ENCODE measurements around the gene ILF3. TPM values are rescaled to one million over a fixed set of nuclear protein-coding genes. Genes with fewer than 3 reads are reported as not detected.
A peak's percentile ranks its signal among the peaks of the same experiment; 100 is the strongest.

ILF3 gene
- total and polyA plus RNA-seq, 10 donors: 82.9 to 264 (median 160) TPM

- intact Hi-C loops (cut with DNase I; ENCODE audit: low total_unique reads): no loop called here
- WGBS, 5 donors: 93 to 98% (median 96%) methylated on average over 13 of the region's 13 CpGs
- Histone ChIP-seq H3K27me3 (replicated peaks in 1 of 7) (no peaks in the 10 kb centered on the region), H3K27ac (no peak overlapping the region), H3K9me3 (no peaks in the 10 kb centered on the region), H3K4me1 (peaks cover 0 to 5% (median 0%) of the 10 kb centered on the region in 6 donors), H3K4me3 (no peak overlapping the region), H3K36me3 (peaks cover 19 to 100% (median 84%) of the 10 kb centered on the region in 6 donors)
- TF ChIP-seq POLR2AphosphoS5 (IDR thresholded peaks at IDR 0.05): peak in 2 of 3 donors; percentile 9 to 17
- no peak for TF ChIP-seq CTCF (IDR thresholded peaks at IDR 0.05 in 8 of 11, conservative IDR thresholded peaks at IDR 0.05 in 3 of 11)
- DNase-seq: no peak
Observed at GRCh38 chr19:10677751-10678150, 23.6 kb downstream of the ILF3 start.

- intact Hi-C loops (cut with DNase I; ENCODE audit: low total_unique reads): no loop called here
- WGBS, 5 donors: 93 to 96% (median 94%) methylated on average over 6 to 12 of the region's 12 CpGs
- H3K4me1 ChIP-seq: no peaks in the 10 kb centered on the region
Observed at GRCh38 chr19:10678813-10679212, 24.7 kb downstream of the ILF3 start.

GRCh38 chr19:10679743-10680142 lies 25.6 kb downstream of the ILF3 start:
- intact Hi-C loops (cut with DNase I; ENCODE audit: low total_unique reads): no loop called here
- Histone ChIP-seq H3K9me3 (no peaks in the 10 kb centered on the region), H3K27ac (no peak overlapping the region), H3K36me3 (peaks cover 24 to 100% (median 89%) of the 10 kb centered on the region in 6 donors), H3K4me1 (no peaks in the 10 kb centered on the region), H3K27me3 (replicated peaks in 1 of 7) (no peaks in the 10 kb centered on the region), H3K4me3 (no peak overlapping the region)
- WGBS, 5 donors: 89 to 98% (median 96%) methylated on average over 18 of the region's 18 CpGs
- DNase-seq: no peak
- TF ChIP-seq POLR2A (IDR thresholded peaks at IDR 0.05): no peak
- TF ChIP-seq POLR2AphosphoS5 (IDR thresholded peaks at IDR 0.05): peak in 1 of 3 donors; percentile 44

More at GRCh38 chr19:10678813-10679212, 24.7 kb downstream of the ILF3 start:
- Histone ChIP-seq H3K27ac (no peak overlapping the region), H3K27me3 (replicated peaks in 1 of 7) (no peaks in the 10 kb centered on the region), H3K9me3 (no peaks in the 10 kb centered on the region), H3K36me3 (peaks cover 22 to 100% (median 84%) of the 10 kb centered on the region in 6 donors), H3K4me3 (no peak overlapping the region)
- no peak for DNase-seq
- no peak for TF ChIP-seq POLR2AphosphoS5 (IDR thresholded peaks at IDR 0.05)
- no peak for TF ChIP-seq POLR2A (IDR thresholded peaks at IDR 0.05)
- TF ChIP-seq CTCF (IDR thresholded peaks at IDR 0.05 in 8 of 11, conservative IDR thresholded peaks at IDR 0.05 in 3 of 11): no peak

- WGBS, 5 donors: 94 to 99% (median 96%) methylated on average over 14 to 15 of the region's 15 CpGs
- no peaks in the 10 kb centered on the region for H3K27me3 ChIP-seq (replicated peaks in 1 of 7)
- no peaks in the 10 kb centered on the region for H3K4me1 ChIP-seq
- DNase-seq: no peak
- intact Hi-C loops (cut with DNase I; ENCODE audit: low total_unique reads): no loop called here
- H3K36me3 ChIP-seq: peaks cover 24 to 100% (median 93%) of the 10 kb centered on the region in 6 donors
- no peak overlapping the region for H3K27ac ChIP-seq
- TF ChIP-seq POLR2AphosphoS5 (IDR thresholded peaks at IDR 0.05): peak in 1 of 3 donors; percentile 36
- TF ChIP-seq CTCF (IDR thresholded peaks at IDR 0.05 in 8 of 11, conservative IDR thresholded peaks at IDR 0.05 in 3 of 11): no peak
- TF ChIP-seq POLR2A (IDR thresholded peaks at IDR 0.05): no peak
- no peak overlapping the region for H3K4me3 ChIP-seq
- no peaks in the 10 kb centered on the region for H3K9me3 ChIP-seq
Observed at GRCh38 chr19:10680545-10681135, 26.5 kb downstream of the ILF3 start.
